Activated CD8-positive, alpha-beta memory T cell treated with anti-CD3 and anti-CD28 coated beads, Interleukin-2, amount 50 U/mL, for 48 hours (primary cell): ENCODE results near the gene ITGB8.

Experiments used
- DNase-seq: peaks from one replicate; pipeline ENCODE4 v3.0.0-alpha.2; 2020

ITGB8 gene

GRCh38 chr7:20310301-20310700 is 20.4 kb upstream of the ITGB8 start:
- no peak for DNase-seq

GRCh38 chr7:20310963-20311742 is 19.5 kb upstream of the ITGB8 start:
- no peak for DNase-seq

GRCh38 chr7:20311743-20312042 is 19.0 kb upstream of the ITGB8 start:
- no peak for DNase-seq

- no peak for DNase-seq
Measured at GRCh38 chr7:20312562-20312961, 18.1 kb upstream of the ITGB8 start.

GRCh38 chr7:20313626-20314025 is 17.1 kb upstream of the ITGB8 start:
- no peak for DNase-seq

- DNase-seq = no peak
Measured at GRCh38 chr7:20314198-20314597, 16.5 kb upstream of the ITGB8 start.

- no peak for DNase-seq
Measured at GRCh38 chr7:20316706-20317105, 14.0 kb upstream of the ITGB8 start.

GRCh38 chr7:20317413-20317812 is 13.3 kb upstream of the ITGB8 start:
- no peak for DNase-seq

- DNase-seq = no peak
Measured at GRCh38 chr7:20318933-20319332, 11.8 kb upstream of the ITGB8 start.

- DNase-seq = no peak
Measured at GRCh38 chr7:20320322-20320721, 10.4 kb upstream of the ITGB8 start.

- DNase-seq = no peak
Measured at GRCh38 chr7:20320786-20321185, 9.9 kb upstream of the ITGB8 start.

GRCh38 chr7:20323595-20323994 is 7.1 kb upstream of the ITGB8 start:
- DNase-seq = no peak

GRCh38 chr7:20326342-20326741 is 4.4 kb upstream of the ITGB8 start:
- DNase-seq = no peak

GRCh38 chr7:20327055-20327454 is 3.6 kb upstream of the ITGB8 start:
- DNase-seq = no peak

GRCh38 chr7:20328027-20328426 is 2.7 kb upstream of the ITGB8 start:
- no peak for DNase-seq

- no peak for DNase-seq
Measured at GRCh38 chr7:20328692-20329091, 2.0 kb upstream of the ITGB8 start.

GRCh38 chr7:20329389-20330238 is 1.1 kb upstream of the ITGB8 start:
- DNase-seq = peak; percentile 50

- peak; percentile 67 for DNase-seq
Measured at GRCh38 chr7:20330928-20331909, 519 bp downstream of the ITGB8 start.

- no peak for DNase-seq
Measured at GRCh38 chr7:20331910-20332813, 1.5 kb downstream of the ITGB8 start.

GRCh38 chr7:20338285-20338684 is 7.6 kb downstream of the ITGB8 start:
- no peak for DNase-seq

GRCh38 chr7:20340839-20341238 is 10.1 kb downstream of the ITGB8 start:
- no peak for DNase-seq

GRCh38 chr7:20343205-20343604 is 12.5 kb downstream of the ITGB8 start:
- no peak for DNase-seq
